GM12878 (cell line): ENCODE data around the gene FOXRED2.

ENCODE experiments used
- EZH2 ChIP-seq: IDR thresholded peaks from 2 replicates; pipeline ENCODE4 v1.6.1; 2012; ENCODE audit warnings: low read depth, mild to moderate bottlenecking, control low read depth, inconsistent platforms, low read length, borderline replicate concordance; ENCODE audit not compliant: control insufficient read depth
- MXI1 ChIP-seq: fragments of 150-350 bp; IDR thresholded peaks from 2 replicates; pipeline ENCODE4 v1.6.1; 2011; ENCODE audit warnings: low read depth, mild to moderate bottlenecking, inconsistent platforms, low read length, improper control_type of control experiment
- MYC ChIP-seq: IDR thresholded peaks from 2 replicates; pipeline ENCODE4 v1.6.1; 2011; ENCODE audit warnings: mild to moderate bottlenecking, low read length, moderate library complexity, inconsistent platforms; ENCODE audit not compliant: insufficient read depth, insufficient replicate concordance, insufficient read length, severe bottlenecking

DNA sequence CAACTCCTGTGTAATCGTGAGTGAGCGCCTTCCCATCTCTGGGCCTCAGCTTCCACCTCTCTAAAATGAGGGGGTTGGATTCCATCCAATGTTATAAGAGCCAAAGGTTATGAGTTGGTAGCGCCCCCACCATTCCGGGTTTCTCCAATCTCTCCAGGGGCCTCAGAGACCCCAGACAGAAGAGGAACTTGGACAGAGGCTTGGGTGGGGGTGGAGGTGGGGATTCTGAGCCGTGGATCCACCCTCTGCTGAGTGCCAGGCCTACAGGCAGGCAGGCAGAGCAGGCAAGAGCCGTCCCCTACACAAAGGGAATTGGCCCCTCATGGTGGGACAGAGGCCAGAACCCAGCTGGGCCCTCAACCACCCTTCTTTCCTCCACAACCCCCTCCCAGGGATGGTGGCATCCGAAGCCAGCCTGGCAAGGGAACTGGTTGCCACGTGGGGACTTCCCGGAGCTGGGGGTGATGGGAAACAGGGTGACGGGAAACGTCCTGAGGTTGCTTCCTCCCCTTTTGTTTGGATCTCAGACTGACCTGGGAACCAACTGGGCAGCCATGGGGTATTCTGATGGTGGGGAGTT is 57.2 kb downstream of the FOXRED2 start:
- TF ChIP-seq EZH2 (no peak), MXI1 (no peak), MYC (no peak)
